ENCODE results near the gene PSMD1. TPM values are rescaled to one million over a fixed set of nuclear protein-coding genes. Genes with fewer than 3 reads are reported as not detected.
"Not testable (repeated sequence)": the region's sequence is repeated elsewhere in the genome, so short reads cannot be mapped to it uniquely, and the experiment has no call there.

PSMD1 gene
- polyA plus RNA-seq, 3 donors, result 10.2 to 38.2 (median 32.5) TPM

DNA sequence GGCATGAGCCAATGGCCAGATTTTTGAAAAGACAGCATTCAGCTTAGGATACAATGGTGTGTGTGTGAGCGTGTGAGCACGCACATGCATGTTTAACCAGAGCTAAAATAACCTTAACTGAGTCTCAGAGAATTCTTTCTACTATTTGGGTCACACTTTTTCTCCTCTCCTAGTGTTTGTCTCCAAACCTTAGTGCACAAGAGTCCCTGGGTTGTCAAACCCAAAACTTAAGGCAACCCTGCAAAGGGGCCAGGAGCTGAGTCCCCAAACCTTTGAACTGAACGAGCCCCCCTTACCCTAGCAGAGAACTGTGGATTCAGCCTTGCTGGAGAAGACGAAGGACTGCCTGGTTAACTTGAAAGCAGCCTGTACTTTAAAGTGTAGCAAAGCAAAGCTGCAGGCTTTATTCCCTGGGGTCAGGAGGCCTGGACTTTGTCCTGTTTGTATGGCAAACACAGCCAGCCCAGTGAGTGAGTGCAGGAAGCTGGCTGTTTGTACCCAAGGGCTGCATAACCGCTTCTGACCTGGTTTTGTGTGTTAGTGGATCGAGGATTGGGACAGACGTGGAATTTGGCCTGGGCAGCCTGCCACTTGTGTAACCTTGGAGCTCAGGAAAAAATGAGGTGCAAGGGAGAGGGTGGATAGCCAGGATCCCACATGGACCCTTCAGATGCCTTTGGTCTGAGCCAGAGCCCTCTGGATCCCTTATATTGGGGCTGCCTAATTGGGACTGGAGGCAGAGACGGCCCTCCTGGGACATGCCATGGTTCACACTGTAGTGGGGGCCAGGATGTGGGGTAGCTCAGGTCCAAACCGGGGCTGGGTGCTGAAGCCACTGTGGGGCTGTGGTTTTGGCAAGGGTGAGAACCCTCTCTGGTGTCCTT is 6.4 kb upstream of the PSMD1 start:
- WGBS, 3 donors, result 26 to 68% (median 51%) methylated on average over 9 of the region's 9 CpGs
- H3K27ac ChIP-seq (ENCODE audit: low read depth, low read length), result no peak overlapping the region

DNA sequence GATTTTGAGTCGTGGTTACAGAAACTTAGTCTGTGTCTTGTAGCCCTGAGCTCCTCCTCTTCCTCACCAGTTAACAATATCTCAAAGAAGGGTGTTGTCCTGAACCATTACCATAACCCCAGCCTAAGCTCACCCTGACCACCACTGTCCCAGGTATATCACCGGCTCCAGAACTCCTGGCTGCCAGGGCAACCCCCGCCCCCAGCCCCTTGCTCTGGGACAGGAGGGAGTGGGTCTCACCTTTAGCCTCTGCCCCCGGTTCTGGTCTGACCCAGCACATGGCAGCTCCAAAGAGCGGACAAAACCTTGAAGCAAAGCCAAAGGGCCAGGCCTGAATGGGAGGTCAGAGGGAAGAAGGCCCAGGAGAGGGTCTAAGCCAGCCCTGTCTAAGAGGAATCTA is 5.6 kb upstream of the PSMD1 start:
- H3K27ac ChIP-seq (ENCODE audit: low read depth, low read length), result no peak overlapping the region
- WGBS, 3 donors, result 53 to 81% (median 79%) methylated on average over 5 of the region's 5 CpGs

DNA sequence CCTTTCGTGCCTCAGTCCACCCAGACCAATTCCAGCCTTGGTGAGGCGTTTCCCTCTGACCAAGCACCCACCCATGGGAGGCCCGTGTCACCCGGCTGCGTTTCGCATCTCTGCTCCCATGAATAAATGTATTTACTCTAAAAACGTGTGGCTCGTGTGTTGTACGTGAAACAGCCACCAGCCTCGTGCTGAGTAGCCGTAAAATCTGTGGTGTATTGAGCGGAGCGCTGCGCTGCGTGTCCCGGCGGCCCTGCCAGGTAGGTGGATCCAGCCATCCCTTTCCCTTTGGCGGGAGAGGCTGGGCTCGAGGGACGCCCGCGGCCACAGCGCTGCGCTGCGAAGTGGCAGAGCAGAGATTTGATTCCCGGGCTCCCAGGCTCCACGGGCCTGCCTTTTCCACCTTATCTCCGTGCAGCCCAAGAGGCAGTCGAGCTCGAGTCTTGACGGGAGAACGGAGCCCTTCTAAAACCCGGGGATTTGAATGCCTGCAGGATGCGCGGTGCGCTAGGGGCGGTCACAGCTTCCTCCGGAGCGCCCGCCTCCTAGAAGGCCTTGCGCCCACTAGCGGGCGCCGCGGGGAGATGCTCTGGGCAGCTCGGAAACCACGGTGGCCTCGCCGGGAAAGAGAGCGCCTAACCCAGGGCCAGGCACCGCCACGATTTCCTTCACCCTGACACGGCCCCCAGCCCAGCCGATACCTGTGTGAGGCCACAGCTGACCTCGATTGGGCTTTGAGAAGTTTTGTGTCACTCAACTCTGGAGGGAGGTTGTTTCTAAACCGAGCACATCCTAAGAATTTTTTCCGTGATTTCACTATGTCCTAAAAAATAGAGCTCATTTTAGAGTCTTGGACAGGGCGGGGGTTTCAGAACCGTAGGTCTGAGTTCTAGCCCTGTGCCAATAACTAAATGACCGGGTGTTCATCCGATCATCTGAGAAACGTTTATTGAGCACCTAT is 3.9 kb upstream of the PSMD1 start:
- 6 to 7% (median 7%) methylated on average over 61 to 62 of the region's 62 CpGs for WGBS, 3 donors
- H3K27ac ChIP-seq (ENCODE audit: low read depth, low read length), result no peak overlapping the region

DNA sequence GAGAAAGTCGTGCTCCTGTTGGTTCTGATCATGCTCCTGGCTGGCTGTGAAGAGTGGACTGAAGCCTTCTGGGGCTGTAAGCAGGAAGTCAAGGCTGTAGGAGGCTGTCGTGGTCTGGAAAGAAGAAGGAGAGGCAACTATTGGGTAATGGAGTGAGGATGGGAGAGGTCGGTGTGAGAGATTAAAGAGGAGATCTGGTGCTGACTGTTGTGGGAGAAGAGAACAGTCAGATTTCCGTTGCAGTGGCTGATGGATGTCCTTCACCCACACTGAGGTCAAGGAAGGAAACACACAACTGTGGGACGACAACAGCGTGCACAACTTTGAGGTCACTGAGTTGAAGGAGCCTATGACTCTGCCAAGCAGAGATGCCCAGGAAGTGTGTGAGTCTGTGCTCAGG is 2.8 kb upstream of the PSMD1 start:
- 56 to 71% (median 71%) methylated on average over 6 of the region's 6 CpGs for WGBS, 3 donors
- no peak overlapping the region for H3K27ac ChIP-seq (ENCODE audit: low read depth, low read length)

GRCh38 chr2:231057590-231057989 is 923 bp downstream of the PSMD1 start:
- 3 to 8% (median 5%) methylated on average over 10 of the region's 10 CpGs for WGBS, 3 donors

GRCh38 chr2:231058761-231059550 is 2.3 kb downstream of the PSMD1 start:
- no peak overlapping the region for H3K27ac ChIP-seq (ENCODE audit: low read depth, low read length)
- 71 to 83% (median 81%) methylated on average over 4 of the region's 4 CpGs for WGBS, 3 donors

More at GRCh38 chr2:231057590-231057989, 923 bp downstream of the PSMD1 start:
- no peak overlapping the region for H3K27ac ChIP-seq (ENCODE audit: low read depth, low read length)

DNA sequence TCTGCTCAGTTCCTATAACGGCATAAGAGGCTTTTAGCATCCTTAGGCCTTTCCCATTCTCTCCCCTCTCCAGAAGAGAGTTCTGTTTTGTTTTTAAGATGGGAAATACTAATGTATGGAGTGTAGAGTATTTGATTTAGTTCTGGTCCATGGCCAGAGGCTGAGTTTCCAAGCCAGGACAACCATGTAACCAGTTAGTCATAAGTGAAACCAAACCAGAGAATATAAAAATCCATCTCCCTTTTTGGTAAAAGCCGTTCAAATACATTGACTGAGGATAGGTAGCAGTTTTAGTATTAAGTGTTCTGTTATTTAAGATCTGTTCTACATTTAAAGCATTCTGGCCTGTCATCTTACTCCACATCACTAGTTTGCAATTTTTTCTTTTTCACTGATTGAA is 3.1 kb downstream of the PSMD1 start:
- 76 to 84% (median 81%) methylated on average over 2 of the region's 2 CpGs for WGBS, 3 donors
- no peak overlapping the region for H3K27ac ChIP-seq (ENCODE audit: low read depth, low read length)

- 79 to 90% (median 86%) methylated on average over 3 of the region's 3 CpGs for WGBS, 3 donors
- no peak overlapping the region for H3K27ac ChIP-seq (ENCODE audit: low read depth, low read length)
Observed at GRCh38 chr2:231062776-231063175, 6.1 kb downstream of the PSMD1 start.

- 100% methylated on average over 1 of the region's 1 CpG for WGBS, 3 donors
- H3K27ac ChIP-seq (ENCODE audit: low read depth, low read length), result no peak overlapping the region
Observed at GRCh38 chr2:231063347-231063746, 6.7 kb downstream of the PSMD1 start.

- whole genome bisulfite sequencing, 3 donors, result 96 to 99% (median 97%) methylated on average over 1 of the region's 1 CpG
- no peak overlapping the region for H3K27ac ChIP-seq (ENCODE audit: low read depth, low read length)
Observed at GRCh38 chr2:231065966-231066365, 9.3 kb downstream of the PSMD1 start.

DNA sequence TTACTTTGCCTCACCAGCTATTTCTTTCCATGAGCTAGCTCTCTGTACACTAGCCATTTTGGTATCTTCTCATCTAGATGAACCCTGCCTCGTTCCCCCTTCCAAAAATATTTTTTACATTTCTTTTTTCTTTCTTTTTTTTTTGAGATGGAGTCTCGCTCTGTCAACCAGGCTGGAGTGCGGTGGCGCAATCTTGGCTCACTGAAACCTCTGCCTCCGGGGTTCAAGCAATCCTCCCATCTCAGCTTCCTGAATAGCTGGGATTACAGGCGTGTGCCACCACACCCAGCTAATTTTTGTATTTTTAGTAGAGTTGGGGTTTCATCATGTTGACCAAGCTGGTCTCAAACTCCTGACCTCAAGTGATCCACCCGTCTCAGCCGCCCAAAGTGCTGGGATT is 10.9 kb downstream of the PSMD1 start:
- not testable (repeated sequence) for H3K27ac ChIP-seq (ENCODE audit: low read depth, low read length)
- 73 to 95% (median 86%) methylated on average over 8 of the region's 8 CpGs for WGBS, 3 donors

DNA sequence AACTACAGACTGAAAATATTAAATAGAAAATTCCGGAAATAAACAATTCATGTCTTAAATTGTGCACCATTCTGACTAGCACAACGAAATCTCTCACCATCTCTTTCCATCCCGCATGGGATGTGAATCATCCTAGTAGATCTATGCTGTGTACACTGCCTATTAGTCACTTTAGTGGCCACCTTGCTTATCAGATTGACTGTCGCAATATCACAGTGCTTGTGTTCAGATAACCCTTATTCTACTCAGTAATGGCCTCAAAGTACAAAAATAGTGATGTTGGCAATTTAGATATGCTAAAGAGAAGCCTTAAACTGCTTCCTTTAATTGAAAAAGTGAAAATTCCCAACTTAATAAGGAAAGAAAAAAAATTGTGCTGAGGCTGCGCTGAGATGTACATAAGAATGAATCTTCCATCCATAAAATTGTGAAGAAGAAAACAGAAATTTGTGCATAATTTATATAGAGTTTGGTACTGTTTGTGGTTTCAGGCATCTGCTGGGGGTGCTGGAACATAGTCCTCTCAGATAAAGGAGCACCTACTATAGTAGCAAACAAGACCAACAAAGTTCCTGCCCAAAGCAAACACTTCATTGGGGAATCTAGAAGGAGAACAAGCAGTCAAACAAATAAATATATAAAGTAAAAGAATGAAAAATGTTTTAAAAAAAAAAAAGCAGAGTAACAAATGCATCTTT is 12.0 kb downstream of the PSMD1 start:
- H3K27ac ChIP-seq (ENCODE audit: low read depth, low read length), result no peak overlapping the region

GRCh38 chr2:231069379-231070054 is 12.8 kb downstream of the PSMD1 start:
- H3K27ac ChIP-seq (ENCODE audit: low read depth, low read length), result no peak overlapping the region
- WGBS, 3 donors, result 91 to 95% (median 94%) methylated on average over 1 of the region's 1 CpG

More for the DNA sequence above, 12.0 kb downstream of the PSMD1 start:
- 91 to 96% (median 92%) methylated on average over 5 of the region's 5 CpGs for WGBS, 3 donors

DNA sequence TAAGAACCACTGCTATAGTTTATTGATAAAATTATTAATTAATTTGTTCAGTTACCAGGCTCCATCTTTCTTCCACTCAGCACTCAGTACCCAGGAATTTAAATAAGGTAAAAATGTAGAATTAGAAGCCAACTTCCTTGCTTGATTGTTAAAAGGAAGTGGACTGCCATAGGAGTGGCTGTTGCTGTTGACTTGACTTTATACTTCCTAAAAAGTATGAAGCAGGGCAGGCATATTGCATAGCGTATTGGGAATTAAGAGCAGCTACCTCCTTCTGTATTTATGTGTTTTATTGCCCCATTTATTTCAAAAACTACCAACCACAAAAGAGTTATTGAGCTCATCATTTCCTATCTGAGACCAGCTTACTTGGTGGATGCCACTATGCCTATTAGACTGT is 27.9 kb downstream of the PSMD1 start:
- H3K27ac ChIP-seq (ENCODE audit: low read depth, low read length), result no peak overlapping the region
- WGBS, 3 donors, result 55 to 91% (median 63%) methylated on average over 1 of the region's 1 CpG

DNA sequence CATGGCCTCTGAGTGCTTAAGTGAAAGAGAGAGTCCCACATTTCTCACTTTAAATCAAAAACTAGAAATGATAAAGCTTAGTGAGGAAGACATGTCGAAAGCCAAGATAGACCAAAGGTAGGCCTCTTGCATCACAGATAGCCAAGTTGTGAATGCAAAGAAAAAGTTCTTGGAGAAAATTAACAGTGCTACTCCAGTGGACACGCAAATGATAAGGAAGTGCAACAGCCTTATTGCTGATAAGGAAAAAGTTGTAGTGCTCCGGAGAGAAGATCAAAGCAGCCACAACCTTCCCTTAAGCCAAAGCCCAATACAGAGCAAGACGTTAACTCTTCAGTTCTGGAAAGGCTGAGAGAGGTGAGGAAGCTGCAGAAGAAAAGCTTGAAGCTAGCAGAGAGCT is 32.1 kb downstream of the PSMD1 start:
- 63 to 89% (median 84%) methylated on average over 4 of the region's 4 CpGs for WGBS, 3 donors
- H3K27ac ChIP-seq (ENCODE audit: low read depth, low read length), result no peak overlapping the region

DNA sequence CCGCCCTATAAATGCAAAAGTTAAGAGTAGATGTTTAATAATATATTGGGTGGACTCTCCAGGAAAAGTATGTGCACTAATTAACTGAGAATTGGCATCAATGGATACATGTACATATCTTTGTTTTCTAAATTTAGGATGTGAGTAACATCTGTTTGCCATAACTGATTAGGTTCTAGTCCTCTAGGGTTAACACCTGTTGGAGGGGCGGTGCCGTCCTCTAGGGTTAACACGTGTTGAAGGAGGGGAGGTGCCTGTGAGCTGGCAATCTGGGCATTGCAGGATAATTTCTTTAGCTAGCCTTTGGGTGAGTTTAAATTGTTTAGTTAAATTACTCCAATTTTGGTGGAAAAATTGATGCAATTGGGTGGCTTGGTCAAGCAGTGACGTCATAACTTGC is 37.3 kb downstream of the PSMD1 start:
- 84 to 95% (median 88%) methylated on average over 5 of the region's 5 CpGs for WGBS, 3 donors
- no peak overlapping the region for H3K27ac ChIP-seq (ENCODE audit: low read depth, low read length)

GRCh38 chr2:231094736-231095346 is 38.2 kb downstream of the PSMD1 start:
- WGBS, 3 donors, result 78 to 94% (median 89%) methylated on average over 4 of the region's 4 CpGs

More at GRCh38 chr2:231094736-231095346, 38.2 kb downstream of the PSMD1 start:
- no peak overlapping the region for H3K27ac ChIP-seq (ENCODE audit: low read depth, low read length)
